ENCODE data around the gene RABGAP1L. TPM values are rescaled to one million over a fixed set of nuclear protein-coding genes. Genes with fewer than 3 reads are reported as not detected.
"Not testable (repeated sequence)": the region's sequence is repeated elsewhere in the genome, so short reads cannot be mapped to it uniquely, and the experiment has no call there.

Gene RABGAP1L
- total RNA-seq, 1 donor from 2014 or later, result 116 TPM

DNA sequence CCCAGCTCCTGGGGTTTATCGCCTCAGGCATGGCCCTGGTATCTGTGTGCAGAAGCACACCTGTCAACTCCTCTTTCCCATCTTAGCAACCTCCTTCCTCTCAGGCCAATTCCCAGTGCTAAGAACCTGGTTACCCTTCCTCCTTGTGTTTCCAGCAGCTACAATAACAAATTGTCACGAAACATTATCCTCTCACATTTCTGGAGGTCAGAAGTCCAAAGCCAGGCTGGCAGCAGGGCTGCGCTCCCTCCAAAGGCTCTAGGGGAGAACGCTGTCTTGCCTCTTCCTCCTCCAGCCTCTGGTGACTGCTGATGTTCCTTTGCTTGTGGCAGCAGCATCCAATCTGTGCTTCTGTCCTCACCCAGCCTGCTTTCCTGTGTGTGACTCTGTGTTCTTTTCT, 874.6 kb downstream of the RABGAP1L start:
- DNase-seq (ENCODE audit: low spot score in 2 of 2) (no peak), FAIRE-seq (no peak)

DNA sequence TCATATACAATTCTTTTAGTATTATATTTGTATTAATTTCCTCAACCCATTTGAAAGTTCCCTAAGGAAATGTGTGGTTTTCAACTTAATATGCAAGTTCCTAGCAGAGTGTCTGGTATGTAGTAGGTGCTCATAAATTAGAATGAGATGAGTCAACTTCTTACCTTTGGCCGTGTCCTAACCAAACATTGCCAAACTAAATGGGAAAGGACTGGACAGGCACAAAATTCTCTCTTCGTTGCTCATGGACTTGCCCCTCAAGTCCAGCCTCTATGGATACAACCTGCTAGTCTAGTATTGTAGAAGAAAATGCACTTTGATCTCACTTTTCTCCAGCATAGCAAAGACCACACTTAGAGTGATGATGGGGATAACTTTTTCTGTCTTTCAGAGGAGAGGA, 875.5 kb downstream of the RABGAP1L start:
- no peak for DNase-seq (ENCODE audit: low spot score in 2 of 2)
- no peak for FAIRE-seq

DNA sequence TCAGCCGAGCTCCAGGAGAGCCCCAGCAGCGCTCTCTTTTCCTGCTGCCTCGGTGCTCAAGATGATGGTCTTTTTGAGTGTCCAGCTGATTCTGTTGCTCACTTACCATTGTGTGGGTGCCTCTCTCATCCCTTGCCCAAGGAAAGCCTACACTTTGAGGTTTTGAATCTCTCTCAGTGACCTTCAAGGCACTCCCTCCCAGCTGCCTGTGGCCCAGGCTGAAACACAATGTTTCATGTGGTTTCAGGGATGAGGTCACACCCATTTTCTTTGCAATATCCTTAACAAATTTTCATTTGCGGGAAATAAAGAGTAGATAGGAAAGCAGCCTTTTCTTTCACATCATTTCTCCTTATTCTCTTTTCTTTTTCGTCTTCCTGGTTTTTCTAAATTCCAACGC, 876.5 kb downstream of the RABGAP1L start:
- no peak for FAIRE-seq

DNA sequence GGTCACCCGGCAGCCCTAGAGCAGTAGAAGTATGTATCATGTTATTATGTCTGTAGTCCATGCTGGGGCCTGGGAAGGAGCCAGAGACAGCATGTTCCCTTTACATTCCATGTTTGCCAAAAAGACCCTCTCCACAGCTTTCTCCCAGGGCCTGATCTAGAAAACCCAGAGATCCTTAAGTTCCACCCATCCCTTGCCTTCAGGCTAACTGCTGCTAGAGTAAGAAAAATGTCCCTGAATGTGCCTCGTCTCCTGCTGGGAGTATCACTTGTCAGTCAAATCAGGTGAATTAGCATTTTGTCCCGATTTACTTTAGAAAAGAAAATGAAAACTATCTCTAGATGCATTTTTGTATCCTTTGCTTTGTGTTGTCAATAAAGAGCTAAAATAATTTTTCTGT, 877.2 kb downstream of the RABGAP1L start:
- DNase-seq (ENCODE audit: low spot score in 2 of 2) (no peak), FAIRE-seq (no peak)

More for the DNA sequence above, 876.5 kb downstream of the RABGAP1L start:
- DNase-seq (ENCODE audit: low spot score in 2 of 2), result no peak

DNA sequence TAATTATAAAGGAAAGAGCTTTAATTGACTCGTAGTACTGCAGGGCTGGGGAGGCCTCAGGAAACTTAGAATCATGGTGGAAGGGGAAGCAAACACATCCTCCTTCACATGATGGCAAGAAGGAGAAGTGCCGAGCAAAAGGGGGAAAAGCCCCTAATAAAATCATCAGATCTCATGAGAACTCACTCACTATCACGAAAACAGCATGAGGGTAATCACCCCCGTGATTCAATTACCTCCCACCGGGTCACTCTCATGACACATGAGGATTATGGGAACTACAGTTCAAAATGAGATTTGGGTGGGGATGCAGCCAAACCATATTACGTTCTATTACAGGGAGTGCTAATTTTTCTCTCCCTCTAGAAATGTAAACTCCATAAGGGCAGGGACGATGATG, 878.1 kb downstream of the RABGAP1L start:
- DNase-seq (ENCODE audit: low spot score in 2 of 2) (no peak), FAIRE-seq (no peak)

DNA sequence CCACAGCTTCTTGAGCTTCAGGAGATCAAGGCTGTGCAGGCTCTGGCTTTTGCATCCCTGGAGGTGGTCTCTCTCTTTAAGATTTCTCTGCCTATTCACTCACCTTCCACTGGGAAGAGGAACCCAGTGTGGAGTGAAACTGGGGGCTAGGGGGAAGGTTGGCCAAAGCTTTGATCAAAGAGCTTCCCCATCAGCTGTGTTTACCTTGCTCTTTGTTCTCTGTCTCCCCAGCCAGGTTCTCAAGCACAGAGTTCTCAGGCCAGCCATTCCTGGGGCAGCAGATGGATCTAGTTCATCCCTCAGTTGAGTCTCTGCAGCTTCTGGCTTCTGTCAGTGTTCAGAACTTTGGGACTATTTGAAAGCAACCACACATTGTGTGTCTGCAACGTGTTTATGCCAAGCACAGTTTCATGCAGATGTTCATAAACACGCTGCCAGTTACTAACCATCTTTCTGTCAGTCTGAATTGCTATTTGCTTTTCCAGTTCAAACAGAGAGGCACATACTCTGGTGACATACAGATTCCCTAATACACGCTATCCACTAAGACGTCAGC, 881.1 kb downstream of the RABGAP1L start:
- no peak for FAIRE-seq
- no peak for DNase-seq (ENCODE audit: low spot score in 2 of 2)

DNA sequence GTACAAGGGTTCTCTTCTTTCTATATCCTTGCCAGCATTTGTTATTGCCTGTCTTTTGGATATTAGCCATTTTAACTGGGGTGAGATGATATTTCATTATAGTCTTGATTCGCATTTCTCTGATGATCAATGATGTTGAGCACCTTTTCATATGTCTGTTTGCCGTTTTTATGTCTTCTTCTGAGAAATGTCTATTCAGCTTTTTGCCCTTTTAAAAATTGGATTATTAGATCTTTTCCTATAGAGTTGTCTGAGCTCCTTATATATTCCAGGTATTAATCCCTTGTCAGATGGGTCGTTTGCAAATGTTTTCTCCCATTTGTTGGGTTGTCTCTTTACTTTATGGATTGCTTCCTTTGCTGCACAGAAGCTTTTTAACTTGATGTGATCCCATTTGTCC, 883.3 kb downstream of the RABGAP1L start:
- no peak for FAIRE-seq
- no peak for DNase-seq (ENCODE audit: low spot score in 2 of 2)

DNA sequence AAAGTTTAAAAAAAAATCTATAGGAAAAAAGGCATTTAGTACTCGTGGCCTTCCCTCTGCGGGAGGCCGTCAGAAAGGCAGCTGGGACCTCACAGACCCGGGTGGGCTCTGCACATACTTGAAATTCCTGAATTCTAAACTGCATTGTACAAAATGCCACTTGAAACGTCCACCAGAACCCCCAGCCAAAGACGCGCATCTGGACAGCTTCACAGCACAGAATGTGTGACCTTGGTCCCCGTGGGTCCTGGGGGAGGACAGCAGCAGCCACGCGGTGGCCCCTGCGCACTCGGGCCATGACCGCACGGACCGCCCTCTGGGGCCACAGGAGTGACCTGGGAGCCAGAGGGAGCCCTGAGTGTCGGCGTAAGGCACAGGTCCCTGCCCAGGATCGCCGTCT, 884.5 kb downstream of the RABGAP1L start:
- FAIRE-seq (no peak), DNase-seq (ENCODE audit: low spot score in 2 of 2) (no peak)

DNA sequence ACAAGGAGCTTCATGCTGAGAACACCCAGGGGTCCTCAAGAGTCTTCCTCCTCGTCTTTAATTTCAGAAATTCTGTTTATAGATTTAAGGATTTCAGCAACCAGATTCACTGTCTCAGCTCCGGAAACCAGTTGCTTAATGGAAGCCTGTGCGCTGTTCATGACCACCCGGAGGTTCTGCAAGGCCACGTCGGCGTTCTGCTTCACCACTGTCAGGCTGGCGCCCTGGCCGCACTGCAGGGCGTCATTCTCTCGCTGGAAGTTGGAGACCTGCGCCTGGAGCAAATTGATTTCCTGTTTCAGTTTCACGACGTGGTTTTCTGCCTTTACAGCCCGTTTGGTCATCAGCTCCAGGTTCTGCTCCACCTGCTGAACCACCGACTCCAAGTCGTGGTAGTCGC, 885.3 kb downstream of the RABGAP1L start:
- DNase-seq (ENCODE audit: low spot score in 2 of 2); FAIRE-seq: not testable (repeated sequence)

Small RNA genes lying within 50 kb of the gene (small RNA-seq; reads per million reads assigned to genes)
- not detected for gene BANF1P4
- not detected for gene RF00019
- gene RNU6-307P, result not detected

Other genes starting within 250 kb of the RABGAP1L start
- gene SERPINC1, start 242.2 kb upstream of the RABGAP1L start, total RNA-seq, result not detected
- 27.3 TPM for gene RC3H1, start 137.2 kb upstream of the RABGAP1L start, total RNA-seq